Right lobe of liver (tissue), 4 donors: ENCODE measurements around the gene URB1.

Experiments used
- CTCF ChIP-seq, 4 donors: fragments of 200-600 bp in 3 of 4; fragments of 450-650 bp in 1 of 4; IDR thresholded peaks; one replicate each; pipeline versions ENCODE4 v1.5.1 to v1.8.0; 2016 to 2022; ENCODE audit warnings: antibody characterized with exemption in 4 of 4, mild to moderate bottlenecking in 2 of 4
- POLR2A ChIP-seq: fragments of 450-650 bp; IDR thresholded peaks from one replicate; pipeline ENCODE4 v1.6.1; 2017; ENCODE audit warnings: antibody characterized with exemption, mild to moderate bottlenecking
- donor health status: DM: no; HTN: no; CAD: no.
- donor health status: DM: no; HTN: no; CAD: no.
- donor health status: DM: no; HTN: yes; CAD: no.

- no peak for TF ChIP-seq CTCF (IDR thresholded peaks at IDR 0.05)
- no peak for TF ChIP-seq POLR2A
Observed at GRCh38 chr21:32322103-32322502, 70.7 kb downstream of the URB1 start.
